GM21515 (cell line): ENCODE measurements around the gene UST.
A peak's percentile ranks its signal among the peaks of the same experiment; 100 is the strongest.
"Not testable (repeated sequence)": the region's sequence is repeated elsewhere in the genome, so short reads cannot be mapped to it uniquely, and the experiment has no call there.

Source experiments
- ATAC-seq: cut with Tn5 transposase; IDR thresholded peaks from one replicate; pipeline ENCODE4 v1.9.1; 2021; ENCODE audit not compliant: unreplicated experiment

UST gene

GRCh38 chr6:149027484-149027883 lies 280.7 kb downstream of the UST start:
- ATAC-seq, result no peak

DNA sequence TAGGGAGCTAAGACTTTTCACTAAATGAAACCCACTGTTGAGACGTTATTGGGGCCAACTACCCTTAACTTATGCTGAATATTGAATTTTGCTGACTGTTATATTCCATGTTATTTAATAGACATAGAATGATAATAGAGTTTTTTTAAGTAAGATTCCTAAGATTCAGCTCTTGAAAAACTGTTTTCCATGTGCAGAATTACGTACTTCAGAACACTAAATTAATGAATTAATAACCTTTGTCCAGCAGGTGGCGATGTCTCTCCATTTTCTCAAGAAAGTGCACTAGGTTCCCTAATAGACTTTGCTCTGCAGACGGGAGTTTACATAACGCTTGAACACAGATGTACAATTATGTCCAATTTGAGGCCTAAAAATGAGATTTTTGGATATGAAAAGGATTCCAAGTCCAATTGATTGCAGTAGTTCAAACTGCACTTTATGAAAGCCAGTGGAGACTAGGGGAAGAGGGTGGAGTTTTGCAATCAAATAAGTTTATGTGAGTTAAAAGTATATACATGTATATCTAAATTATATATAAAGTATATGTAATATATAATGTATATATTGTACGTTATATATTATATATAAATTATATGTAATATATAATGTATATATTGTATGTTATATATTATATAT lies 282.1 kb downstream of the UST start:
- no peak for ATAC-seq

DNA sequence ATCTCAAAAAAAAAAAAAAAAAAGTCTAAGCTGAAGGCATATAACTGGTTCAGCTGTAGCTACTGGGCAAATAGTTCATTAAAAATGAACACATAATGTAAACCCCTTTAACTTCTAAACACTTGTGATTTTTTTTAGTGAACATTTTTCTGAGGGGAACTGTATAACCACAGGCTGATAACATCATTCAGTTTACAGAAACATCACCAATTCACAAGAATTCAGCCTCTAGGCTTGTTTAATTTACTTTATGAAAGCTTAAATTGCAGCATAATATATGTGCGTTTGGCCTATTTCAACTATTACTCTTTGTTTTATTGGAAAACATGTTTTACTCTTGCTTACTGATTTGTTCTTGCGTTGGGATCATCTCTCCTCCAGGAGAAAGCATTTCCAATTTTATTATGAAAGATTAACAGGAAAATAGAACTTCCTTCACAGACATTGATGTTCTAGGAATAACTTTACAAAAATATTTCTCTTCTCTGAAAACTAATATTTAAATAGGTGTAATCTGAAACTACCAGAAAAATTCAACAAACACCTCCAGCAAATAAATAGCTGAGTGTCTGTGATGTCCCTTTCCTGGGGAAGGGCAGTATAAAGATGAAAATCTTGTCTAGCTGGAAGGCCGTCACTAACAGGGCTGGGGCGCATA lies 284.5 kb downstream of the UST start:
- no peak for ATAC-seq

GRCh38 chr6:149031859-149032598 lies 285.2 kb downstream of the UST start:
- ATAC-seq, result peak; percentile 28

DNA sequence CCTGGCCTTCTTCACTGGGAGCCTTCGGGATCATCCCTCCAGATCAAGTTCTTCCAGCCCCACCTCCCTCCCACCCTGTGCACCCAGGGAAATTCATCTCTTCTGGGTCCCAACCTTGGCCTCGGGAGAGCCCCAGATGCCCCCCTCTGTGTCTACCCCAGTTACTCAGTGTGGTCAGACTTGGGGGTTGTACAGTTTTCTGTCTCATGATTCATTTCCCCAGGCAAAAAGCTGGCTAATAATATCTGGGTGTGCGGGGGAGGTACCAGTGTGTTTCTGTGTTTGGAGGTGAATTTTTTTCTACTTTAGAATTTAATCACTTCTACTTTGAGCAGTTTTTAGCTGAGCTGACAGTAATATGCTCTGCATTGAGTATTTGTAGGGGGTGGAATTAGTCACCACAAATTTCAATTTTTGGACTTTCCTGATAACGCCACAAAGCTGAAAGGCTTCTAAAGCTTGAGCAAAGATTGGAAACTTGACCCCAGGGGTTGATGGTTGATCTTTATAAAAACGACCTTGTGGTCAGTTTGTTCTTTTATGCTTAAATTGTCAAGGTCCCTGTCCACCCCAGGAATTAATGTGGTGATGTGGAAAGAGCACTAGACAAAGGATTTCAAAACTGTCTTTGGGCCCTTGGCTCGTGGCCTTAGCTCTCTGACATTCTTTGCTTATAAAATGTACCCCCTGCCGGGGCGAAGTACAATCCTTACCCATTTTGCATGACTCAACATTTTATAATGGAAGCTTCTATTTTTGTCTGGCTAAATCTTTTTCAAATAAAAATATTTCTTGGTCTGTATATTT lies 286.0 kb downstream of the UST start:
- ATAC-seq, result peak; percentile 74

DNA sequence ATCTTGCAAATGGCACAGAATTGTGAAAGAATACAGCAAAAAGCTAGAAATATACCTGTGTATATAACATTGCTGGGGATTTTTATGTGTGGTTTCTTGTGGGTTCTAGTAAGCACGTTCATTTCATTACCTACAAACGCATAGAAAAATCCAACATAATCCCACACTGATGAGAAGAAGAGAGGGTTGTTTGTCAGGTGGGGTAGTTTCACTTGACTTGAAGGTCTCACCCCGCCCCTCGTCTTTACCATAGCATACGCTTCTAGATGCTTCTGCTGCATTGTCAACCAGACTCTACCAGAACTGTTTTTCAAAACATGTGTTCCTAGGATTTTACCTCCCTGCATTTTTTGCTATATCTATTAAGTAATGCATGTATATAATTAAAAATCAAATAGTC lies 286.6 kb downstream of the UST start:
- ATAC-seq, result no peak

GRCh38 chr6:149035766-149036165 lies 288.9 kb downstream of the UST start:
- ATAC-seq, result no peak

DNA sequence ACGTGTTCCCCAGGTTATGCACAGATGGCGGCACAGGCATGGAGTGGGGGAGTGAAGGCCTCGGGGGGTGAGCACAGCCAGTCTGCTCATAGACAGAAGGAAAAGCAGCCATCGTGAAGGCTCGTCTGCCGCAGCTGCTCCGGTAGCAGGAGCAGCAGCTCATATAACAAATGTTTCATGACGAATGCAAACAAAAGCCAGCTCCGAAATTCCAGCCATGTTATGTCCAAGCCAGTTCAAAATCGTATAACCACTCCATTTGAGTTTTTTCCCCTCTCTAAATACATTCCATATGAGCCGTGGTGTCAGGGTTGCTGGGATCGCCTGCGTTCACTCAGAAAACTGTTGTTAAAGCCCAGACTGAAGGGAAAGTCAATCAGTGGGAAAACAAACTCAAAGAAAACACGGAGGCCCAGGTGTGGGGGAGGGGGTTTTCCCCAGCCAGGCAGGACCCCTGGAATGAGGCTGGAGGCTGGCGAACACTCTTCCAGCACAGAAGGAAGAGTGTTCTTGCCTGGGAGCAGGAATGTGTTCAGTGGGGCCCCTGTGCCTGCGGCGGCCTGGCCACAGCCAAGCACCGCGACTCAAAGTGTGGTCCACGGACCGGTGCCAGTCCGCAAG lies 290.3 kb downstream of the UST start:
- ATAC-seq, result no peak

GRCh38 chr6:149039025-149039424 lies 292.2 kb downstream of the UST start:
- not testable (repeated sequence) for ATAC-seq

DNA sequence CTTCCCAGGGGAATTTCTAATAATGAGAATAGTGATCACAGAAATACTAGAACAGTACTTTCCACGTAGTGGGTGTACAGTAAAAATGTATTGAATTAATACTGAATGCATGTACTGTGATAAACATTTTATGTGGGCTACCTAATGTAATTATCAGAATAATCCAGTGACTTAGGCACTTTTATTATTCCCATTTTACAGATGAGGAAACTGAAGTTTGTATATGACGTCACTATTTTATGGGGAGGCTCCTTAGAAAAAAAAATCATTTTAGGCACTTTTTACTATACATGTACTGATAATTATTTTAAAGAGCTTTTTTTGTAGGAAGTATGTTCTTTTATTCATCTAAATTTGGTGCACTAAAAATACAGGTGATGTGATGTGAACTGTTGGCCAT lies 295.1 kb downstream of the UST start:
- no peak for ATAC-seq

- no peak for ATAC-seq
These were observed 296.8 kb downstream of the UST start for GRCh38 chr6:149043476-149044130.

DNA sequence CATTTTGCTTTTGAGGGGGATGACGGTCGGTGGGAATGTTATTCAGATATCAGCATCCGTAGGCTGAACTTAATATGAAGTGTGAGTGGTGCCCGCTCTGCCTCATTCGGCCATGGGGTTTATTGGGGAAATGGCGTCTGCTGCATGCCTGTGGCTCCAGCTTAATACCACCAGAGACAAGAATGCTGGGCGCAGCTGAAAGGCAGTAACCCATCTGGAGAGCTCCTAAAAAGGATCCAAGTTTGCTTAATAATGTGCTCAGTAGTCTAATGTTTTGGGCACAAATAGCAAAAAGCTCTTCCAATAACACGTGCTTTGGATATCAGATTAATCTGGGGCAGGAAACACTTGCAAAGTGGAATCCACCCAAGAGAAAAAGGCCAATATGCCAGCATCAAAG lies 297.7 kb downstream of the UST start:
- no peak for ATAC-seq

- peak; percentile 49 for ATAC-seq
These were observed 298.6 kb downstream of the UST start for GRCh38 chr6:149045404-149045803.

DNA sequence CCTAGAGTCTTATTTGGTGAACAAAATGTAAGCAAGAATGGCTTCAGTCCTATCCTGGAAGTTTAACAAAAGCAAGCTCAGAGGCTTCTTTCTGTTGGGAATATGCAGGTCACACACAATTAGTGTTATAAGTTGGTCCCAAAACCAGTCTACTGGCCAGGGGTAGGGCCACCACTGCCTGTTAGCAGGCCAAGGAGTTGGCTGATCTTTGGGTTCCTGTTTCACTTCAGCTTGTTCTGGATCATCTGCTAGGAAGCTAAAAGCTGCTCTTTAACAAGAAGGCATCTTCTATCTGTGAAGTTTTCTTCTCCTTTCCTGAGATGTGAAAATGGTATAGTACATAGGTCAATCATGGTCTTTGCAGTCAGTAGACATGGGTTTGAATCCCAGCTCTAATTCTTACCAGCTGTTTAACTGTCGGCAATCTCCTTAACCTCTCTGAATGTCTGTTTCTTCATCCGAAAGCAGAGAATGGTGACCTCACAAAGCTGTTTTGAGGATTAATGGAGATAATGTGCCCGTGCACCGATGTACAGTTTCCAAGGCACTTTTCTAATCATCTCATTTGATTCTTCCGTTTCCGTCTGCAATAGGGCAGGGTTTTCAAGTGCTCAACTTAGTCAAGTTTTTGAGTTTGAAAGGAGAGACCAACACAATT lies 299.5 kb downstream of the UST start:
- ATAC-seq, result no peak

DNA sequence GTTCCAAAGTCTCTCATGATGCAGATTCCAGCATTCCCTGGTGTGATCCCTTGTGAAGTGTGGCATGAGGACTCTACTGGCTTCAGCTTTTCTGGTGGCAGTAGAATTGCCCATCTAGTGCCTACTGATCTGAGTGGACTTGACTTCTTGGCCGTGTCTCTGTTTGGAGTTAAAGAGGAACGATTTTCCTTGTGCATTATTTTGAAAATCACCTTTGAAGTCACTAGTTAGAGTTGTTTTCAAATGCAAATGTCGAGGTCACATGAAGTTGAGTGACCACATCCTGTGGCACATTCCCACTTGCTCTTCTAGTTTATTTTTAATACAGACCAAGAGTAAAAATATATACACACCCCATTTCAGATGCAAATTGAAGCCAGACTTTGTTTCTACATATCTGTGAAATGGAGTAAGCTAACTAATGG lies 300.0 kb downstream of the UST start:
- ATAC-seq, result peak; percentile 74

GRCh38 chr6:149049230-149049629 lies 302.4 kb downstream of the UST start:
- no peak for ATAC-seq

DNA sequence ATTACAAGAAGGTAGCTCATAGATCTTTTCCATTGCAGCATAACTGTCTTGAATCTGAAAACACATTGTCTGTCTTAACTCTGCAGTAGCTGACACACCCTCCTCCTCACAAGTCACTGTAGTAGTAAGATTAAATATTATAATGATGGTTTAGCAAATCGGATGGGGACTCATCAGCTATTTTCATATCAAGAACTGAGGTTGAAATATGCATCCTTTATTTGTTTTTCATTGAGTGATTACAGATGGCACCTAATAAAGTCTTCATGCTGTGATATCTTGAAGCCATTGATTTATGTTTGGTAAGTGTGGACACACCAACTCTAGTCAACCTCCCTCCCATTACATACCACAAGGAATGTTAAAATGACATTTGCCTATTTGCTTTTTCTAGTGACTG lies 303.3 kb downstream of the UST start:
- ATAC-seq, result no peak

DNA sequence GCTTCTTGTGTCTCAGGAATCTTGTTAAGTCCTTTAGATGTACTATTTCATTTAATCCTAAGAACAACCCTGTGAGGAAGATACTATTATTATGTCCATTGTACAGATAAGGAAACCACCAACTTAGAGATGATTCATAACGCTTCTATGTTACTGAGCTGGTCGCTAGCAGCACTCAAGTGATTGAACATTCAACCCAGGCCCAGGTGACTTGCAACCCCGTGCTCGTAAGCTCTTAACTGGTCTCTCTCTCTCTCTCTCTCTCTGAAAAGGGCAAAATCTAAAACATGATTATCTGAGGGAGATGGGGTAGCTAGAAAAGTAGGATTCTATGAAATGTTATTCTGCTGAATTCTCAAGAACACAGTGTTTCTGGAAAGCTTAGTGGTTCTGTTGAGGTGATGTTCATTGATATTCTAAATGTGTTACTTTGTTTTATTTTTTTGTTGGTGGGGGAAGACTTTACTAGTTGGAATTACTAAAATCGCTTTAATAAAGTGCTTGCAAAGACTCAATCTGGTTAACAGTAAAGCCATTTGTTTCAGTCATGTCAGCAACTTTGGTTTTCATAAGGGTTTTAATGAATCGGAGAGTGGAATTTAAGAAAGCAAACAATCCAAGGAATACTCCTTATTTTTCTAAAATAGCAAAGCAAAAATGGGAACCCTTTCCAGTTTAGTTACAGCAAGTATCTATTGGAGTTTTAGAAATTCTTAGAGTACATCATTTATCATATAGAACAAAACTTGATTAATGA lies 305.7 kb downstream of the UST start:
- peak; percentile 39 for ATAC-seq

- ATAC-seq, result no peak
These were observed 307.2 kb downstream of the UST start for GRCh38 chr6:149053848-149054558.
